ENCODE data around the gene CARD19. TPM values are rescaled to one million over a fixed set of nuclear protein-coding genes. Genes with fewer than 3 reads are reported as not detected.

The CARD19 gene
- total RNA-seq, 1 experiment from 2014 or later: 63.4 TPM

DNA sequence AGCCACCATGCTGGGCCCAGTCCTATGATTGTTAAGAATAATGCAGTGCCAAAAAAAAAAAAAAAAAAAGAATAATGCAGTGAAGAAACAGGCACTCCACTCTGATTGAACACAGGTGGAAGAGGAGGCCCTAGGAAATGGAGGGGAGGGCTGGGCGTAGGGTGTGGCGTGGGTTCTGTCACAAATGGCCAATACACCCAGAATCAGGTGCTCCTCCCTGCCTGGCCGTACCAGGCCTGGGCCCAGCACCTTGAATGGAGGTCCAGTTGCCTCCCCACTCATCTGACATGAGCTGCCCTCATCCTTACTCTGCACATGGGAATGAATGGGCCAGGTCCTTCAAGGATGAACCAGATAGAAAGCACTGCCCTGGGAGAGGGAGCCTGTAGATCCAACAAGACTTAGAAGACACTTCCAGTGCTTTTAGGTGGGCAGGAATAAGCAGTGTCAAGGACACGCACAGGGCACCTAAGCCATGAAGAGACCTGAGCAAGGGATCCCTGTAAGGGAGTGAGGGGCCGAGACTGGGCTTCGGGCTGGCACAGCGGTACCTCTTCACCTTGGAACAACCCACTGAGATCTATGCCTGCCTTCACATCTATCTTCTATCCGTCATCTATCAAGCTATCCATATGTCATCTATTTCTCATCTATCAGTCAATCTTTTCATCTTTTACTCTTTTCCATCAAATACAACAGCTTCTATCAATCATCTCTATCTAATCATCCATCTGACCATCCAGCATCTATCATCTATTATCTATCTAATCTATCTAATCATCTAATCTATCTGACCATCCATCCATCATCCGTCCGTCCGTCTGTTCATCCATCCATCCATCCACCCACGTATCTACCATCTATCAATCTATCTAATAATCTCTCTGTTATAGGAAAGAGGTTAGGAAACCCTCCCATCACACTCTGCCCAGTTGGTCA lies 22.2 kb downstream of the CARD19 start:
- Histone ChIP-seq H3K27ac (ENCODE audit: low read length) (no peak overlapping the region), H3K4me3 (ENCODE audit: low read depth in 2 of 2, low read length in 2 of 2) (no peak overlapping the region), H3K4me1 (ENCODE audit: control insufficient read depth, insufficient read depth, low read length) (no peaks in the 10 kb centered on the region), H3K9me3 (ENCODE audit: control insufficient read depth, insufficient read depth, low read depth, low read length) (no peaks in the 10 kb centered on the region), H3K36me3 (ENCODE audit: control insufficient read depth, insufficient read depth, low read length) (no peaks in the 10 kb centered on the region), H3K27me3 (ENCODE audit: control insufficient read depth, insufficient read depth, low read length) (no peaks in the 10 kb centered on the region)
- intact Hi-C loops (cut with micrococcal nuclease; ENCODE audit: unreplicated experiment): no loop called here
- TF ChIP-seq REST (IDR thresholded peaks at IDR 0.05; ENCODE audit: insufficient read depth in 1 of 2, low read depth in 2 of 2, low read length in 1 of 2): no peak
- TF ChIP-seq POLR2AphosphoS5 (IDR thresholded peaks at IDR 0.05; ENCODE audit: low read depth, low read length): no peak
- TF ChIP-seq SIN3A (IDR thresholded peaks at IDR 0.05; ENCODE audit: borderline replicate concordance, insufficient read depth, low read depth, low read length): no peak
- TF ChIP-seq, protein P1, sequence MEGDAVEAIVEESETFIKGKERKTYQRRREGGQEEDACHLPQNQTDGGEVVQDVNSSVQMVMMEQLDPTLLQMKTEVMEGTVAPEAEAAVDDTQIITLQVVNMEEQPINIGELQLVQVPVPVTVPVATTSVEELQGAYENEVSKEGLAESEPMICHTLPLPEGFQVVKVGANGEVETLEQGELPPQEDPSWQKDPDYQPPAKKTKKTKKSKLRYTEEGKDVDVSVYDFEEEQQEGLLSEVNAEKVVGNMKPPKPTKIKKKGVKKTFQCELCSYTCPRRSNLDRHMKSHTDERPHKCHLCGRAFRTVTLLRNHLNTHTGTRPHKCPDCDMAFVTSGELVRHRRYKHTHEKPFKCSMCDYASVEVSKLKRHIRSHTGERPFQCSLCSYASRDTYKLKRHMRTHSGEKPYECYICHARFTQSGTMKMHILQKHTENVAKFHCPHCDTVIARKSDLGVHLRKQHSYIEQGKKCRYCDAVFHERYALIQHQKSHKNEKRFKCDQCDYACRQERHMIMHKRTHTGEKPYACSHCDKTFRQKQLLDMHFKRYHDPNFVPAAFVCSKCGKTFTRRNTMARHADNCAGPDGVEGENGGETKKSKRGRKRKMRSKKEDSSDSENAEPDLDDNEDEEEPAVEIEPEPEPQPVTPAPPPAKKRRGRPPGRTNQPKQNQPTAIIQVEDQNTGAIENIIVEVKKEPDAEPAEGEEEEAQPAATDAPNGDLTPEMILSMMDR (IDR thresholded peaks at IDR 0.05): no peak
- no peak for TF ChIP-seq TCF7L2 (IDR thresholded peaks at IDR 0.05; ENCODE audit: low read depth, low read length)
- ATAC-seq: no peak
- in situ Hi-C loops (cut with HindIII; ENCODE audit: low pct_unique_long_range_greater_than_20kb, low sequenced_read_pairs): no loop called here
- BruUV-seq (replicated peaks): no TSS peak
- ChIA-PET POLR2A (interaction anchor here (0.7 kb wide), 1 partner anchor 9 kb away, joined by 3 read pairs; no protein-coding TSS in a partner anchor), CTCF (interaction anchor here (0.8 kb wide), 1 partner anchor 9 kb away, joined by 6 read pairs; no protein-coding TSS in a partner anchor)
- no peak for DNase-seq (ENCODE audit: low read depth, low spot score)

DNA sequence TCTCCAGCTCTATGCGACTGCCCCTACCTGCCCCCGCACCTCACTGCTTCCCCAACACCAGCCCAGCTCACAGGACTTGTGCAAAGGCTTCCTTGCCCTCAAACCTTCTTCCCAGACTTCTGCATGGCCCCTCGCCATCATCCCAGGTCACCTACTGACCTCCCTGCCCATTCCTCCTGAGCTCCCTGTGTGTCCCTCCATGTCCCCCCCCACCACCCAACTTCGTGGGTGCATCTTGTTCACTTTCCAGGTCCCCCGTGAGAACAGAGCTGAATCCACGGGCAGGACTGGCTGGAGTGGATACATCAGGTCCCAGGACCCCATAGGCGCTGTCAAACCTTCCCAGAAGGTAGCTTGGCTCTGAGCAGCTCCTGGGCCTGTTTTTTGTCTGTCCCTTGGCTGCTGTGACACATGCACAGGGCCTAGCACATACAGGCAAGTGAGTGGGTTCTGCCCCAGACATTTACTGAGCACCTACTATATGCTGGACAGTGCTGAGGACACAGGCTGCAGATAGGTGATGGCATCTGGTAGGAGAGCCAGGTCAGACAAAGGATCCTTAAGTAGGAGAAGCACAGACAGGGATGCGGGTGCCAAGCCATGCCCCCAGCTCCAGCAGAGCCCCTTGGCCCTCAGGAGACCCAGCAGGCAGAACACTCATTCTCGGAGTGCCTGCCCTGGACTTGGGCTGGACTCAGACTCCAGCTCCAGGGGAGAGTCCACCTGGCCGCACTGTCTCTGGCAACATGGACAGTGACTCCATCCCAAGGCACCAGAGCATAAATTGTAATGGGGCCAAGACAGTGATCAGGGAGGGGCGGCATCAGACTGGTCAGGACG lies 23.1 kb downstream of the CARD19 start:
- in situ Hi-C loops (cut with HindIII; ENCODE audit: low pct_unique_long_range_greater_than_20kb, low sequenced_read_pairs) (no loop called here), intact Hi-C loops (cut with micrococcal nuclease; ENCODE audit: unreplicated experiment) (no loop called here)
- TF ChIP-seq SIN3A (IDR thresholded peaks at IDR 0.05; ENCODE audit: borderline replicate concordance, insufficient read depth, low read depth, low read length) (no peak), POLR2AphosphoS5 (IDR thresholded peaks at IDR 0.05; ENCODE audit: low read depth, low read length) (no peak), TCF7L2 (IDR thresholded peaks at IDR 0.05; ENCODE audit: low read depth, low read length) (no peak)
- TF ChIP-seq, protein P1 (IDR thresholded peaks at IDR 0.05): no peak
- no peak overlapping the region for H3K27ac ChIP-seq (ENCODE audit: low read length)
- CTCF ChIA-PET: interaction anchor here (0.8 kb wide), 1 partner anchor 10 kb away, joined by 6 read pairs; no protein-coding TSS in a partner anchor
- H3K9me3 ChIP-seq (ENCODE audit: control insufficient read depth, insufficient read depth, low read depth, low read length): no peaks in the 10 kb centered on the region
- no TSS peak for BruUV-seq (replicated peaks)
- no peaks in the 10 kb centered on the region for H3K4me1 ChIP-seq (ENCODE audit: control insufficient read depth, insufficient read depth, low read length)
- POLR2A ChIA-PET: interaction anchor here (0.6 to 0.7 kb wide), 2 partner anchors 8 to 359 kb away, joined by 3 to 6 read pairs; no protein-coding TSS in a partner anchor
- no peak for ATAC-seq
- no peaks in the 10 kb centered on the region for H3K27me3 ChIP-seq (ENCODE audit: control insufficient read depth, insufficient read depth, low read length)
- no peak overlapping the region for H3K4me3 ChIP-seq (ENCODE audit: low read depth in 2 of 2, low read length in 2 of 2)
- DNase-seq (ENCODE audit: low read depth, low spot score): no peak
- no peaks in the 10 kb centered on the region for H3K36me3 ChIP-seq (ENCODE audit: control insufficient read depth, insufficient read depth, low read length)
